Ovary (tissue), 9 donors: ENCODE measurements around the gene PCDHGA8. TPM values are rescaled to one million over a fixed set of nuclear protein-coding genes. Genes with fewer than 3 reads are reported as not detected.

Source experiments
- DNase-seq, 5 donors: peaks; one replicate each; pipeline ENCODE4 v3.0.0-alpha.2; 2019 to 2020
- H3K27ac ChIP-seq, 2 donors: fragments of 200-600 bp; one replicate each; pipeline versions ENCODE4 v1.5.1 to v1.8.0; 2019 to 2022
- H3K27me3 ChIP-seq: fragments of 200-600 bp; one replicate; pipeline ENCODE4 v1.8.0; 2022
- H3K36me3 ChIP-seq: fragments of 200-600 bp; sonication (generic); one replicate; pipeline ENCODE4 v1.5.1; 2019
- H3K4me1 ChIP-seq: one replicate; pipeline ENCODE4 v1.8.1; 2013; ENCODE audit warnings: mild to moderate bottlenecking, moderate library complexity; ENCODE audit not compliant: insufficient read depth
- H3K4me3 ChIP-seq: fragments of 200-600 bp; sonication (generic); one replicate; pipeline ENCODE4 v1.5.1; 2017
- H3K9me3 ChIP-seq, 2 donors: fragments of 200-600 bp in 1 of 2; sonication (generic) in 1 of 2; one replicate each; pipeline versions ENCODE4 v1.5.1 to v1.8.1; 2013 to 2019; ENCODE audit warnings: mild to moderate bottlenecking in 1 of 2, moderate library complexity in 1 of 2
- EP300 ChIP-seq: sonication (generic); formaldehyde crosslinking; IDR thresholded peaks from one replicate; pipeline ENCODE4 v1.6.1; 2017; ENCODE audit warnings: antibody characterized with exemption
- POLR2A ChIP-seq: fragments of 450-650 bp; IDR thresholded peaks from one replicate; pipeline ENCODE4 v1.6.1; 2017; ENCODE audit warnings: antibody characterized with exemption, mild to moderate bottlenecking, moderate library complexity
- WGBS, 3 donors: extraction: QIAGEN DNeasy Blood & Tissue Kit in 1 of 3; methylation state at CpG; one replicate each; pipeline versions ENCODE4 v1.1.5 to v1.1.7; 2013 to 2017; 5-methylcytosine and 5-hydroxymethylcytosine counted together
- intact Hi-C, 4 donors: fragments of 100-400 bp; cut with DNase I; formaldehyde crosslinking; loops; one replicate each; pipeline versions ENCODE4 v1.11.0 to v1.15.1; 2022 to 2023
- polyA plus RNA-seq, 2 donors: library from polyadenylated mRNA; stranded (reverse); fragments of 200-250 nt in 1 of 2; fragments of 350-450 nt in 1 of 2; fragmentation: Illumina TruSeq in 1 of 2; extraction: RNeasy Lipid Tissue Mini Kit (QIAGEN cat#74804) in 1 of 2; gene quantifications; one replicate each; pipeline ENCODE4 v1.2.3, GENCODE V29; 2013 to 2014
- total RNA-seq, 7 donors: library from RNA; depleted of rRNA in 2 of 7; stranded (reverse); fragments of >200 nt in 2 of 7; fragmentation: NEBNext Ultra II Directional in 3 of 7; extraction: Animal tissue kit (Norgen Biotek cat#: 25700) in 3 of 7; gene quantifications; one replicate each; pipeline versions ENCODE4 v1.1.0 to v1.2.4, GENCODE V29; 2016 to 2023
- TF ChIP-seq, protein P1 (sequence below), 3 donors: fragments of 450-650 bp in 2 of 3; fragments of 200-600 bp in 1 of 3; IDR thresholded peaks; one replicate each; pipeline versions ENCODE4 v1.5.1 to v1.8.0; 2016 to 2022; ENCODE audit warnings: antibody characterized with exemption in 3 of 3, mild to moderate bottlenecking in 1 of 3
- donor health status: DM: no; HTN: no; CAD: no; lungs with moderate emphysema.
- donor health status: DM: no; HTN: no; CAD: no.
- donor health status: Bipolar disorder and iron deficiency.
- donor health status: DM: yes; HTN: yes; CAD: no.
- donor health status: DM: no; HTN: no; CAD: no.
- donor health status: DM: yes; HTN: yes; CAD: no.

PCDHGA8 gene
- total and polyA plus RNA-seq, 9 donors: 0.37 to 7.6 (median 3.6) TPM

GRCh38 chr5:141360685-141361084, 31.7 kb upstream of the PCDHGA8 start:
- Histone ChIP-seq H3K4me1 (no peaks in the 10 kb centered on the region), H3K4me3 (no peak overlapping the region), H3K36me3 (no peaks in the 10 kb centered on the region), H3K27me3 (no peaks in the 10 kb centered on the region), H3K9me3 (peaks cover 7 to 64% of the 10 kb centered on the region in 2 donors), H3K27ac (no peak overlapping the region)
- no peak for DNase-seq
- intact Hi-C loops: no loop called here
- 31 to 43% (median 39%) methylated on average over 15 of the region's 15 CpGs for WGBS, 3 donors
- TF ChIP-seq, protein P1, sequence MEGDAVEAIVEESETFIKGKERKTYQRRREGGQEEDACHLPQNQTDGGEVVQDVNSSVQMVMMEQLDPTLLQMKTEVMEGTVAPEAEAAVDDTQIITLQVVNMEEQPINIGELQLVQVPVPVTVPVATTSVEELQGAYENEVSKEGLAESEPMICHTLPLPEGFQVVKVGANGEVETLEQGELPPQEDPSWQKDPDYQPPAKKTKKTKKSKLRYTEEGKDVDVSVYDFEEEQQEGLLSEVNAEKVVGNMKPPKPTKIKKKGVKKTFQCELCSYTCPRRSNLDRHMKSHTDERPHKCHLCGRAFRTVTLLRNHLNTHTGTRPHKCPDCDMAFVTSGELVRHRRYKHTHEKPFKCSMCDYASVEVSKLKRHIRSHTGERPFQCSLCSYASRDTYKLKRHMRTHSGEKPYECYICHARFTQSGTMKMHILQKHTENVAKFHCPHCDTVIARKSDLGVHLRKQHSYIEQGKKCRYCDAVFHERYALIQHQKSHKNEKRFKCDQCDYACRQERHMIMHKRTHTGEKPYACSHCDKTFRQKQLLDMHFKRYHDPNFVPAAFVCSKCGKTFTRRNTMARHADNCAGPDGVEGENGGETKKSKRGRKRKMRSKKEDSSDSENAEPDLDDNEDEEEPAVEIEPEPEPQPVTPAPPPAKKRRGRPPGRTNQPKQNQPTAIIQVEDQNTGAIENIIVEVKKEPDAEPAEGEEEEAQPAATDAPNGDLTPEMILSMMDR (IDR thresholded peaks at IDR 0.05): no peak
- TF ChIP-seq POLR2A (no peak), EP300 (no peak)

DNA sequence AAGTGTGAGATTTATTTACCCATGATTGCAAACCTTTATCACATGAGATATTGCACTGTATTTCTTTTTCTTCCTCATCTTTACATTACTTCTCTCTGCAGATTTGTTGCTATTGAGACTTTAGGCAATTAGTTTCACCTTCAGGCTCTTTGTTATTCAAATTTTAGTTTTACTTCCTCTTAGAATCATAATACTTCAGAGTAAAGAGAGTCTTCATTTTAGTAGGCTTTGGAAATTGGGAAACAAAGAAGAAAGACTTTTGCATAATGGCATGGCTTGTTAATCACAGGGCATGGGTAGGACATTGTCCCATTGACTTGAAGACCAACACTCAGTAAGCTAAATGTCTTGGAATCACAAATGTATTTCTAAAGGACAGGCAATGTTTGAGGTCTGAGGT, 29.7 kb upstream of the PCDHGA8 start:
- no peaks in the 10 kb centered on the region for H3K4me1 ChIP-seq
- DNase-seq: no peak
- intact Hi-C loops: no loop called here
- no peaks in the 10 kb centered on the region for H3K27me3 ChIP-seq
- no peak overlapping the region for H3K4me3 ChIP-seq
- TF ChIP-seq EP300 (no peak), POLR2A (no peak)
- TF ChIP-seq, protein P1 (IDR thresholded peaks at IDR 0.05): no peak
- H3K36me3 ChIP-seq: no peaks in the 10 kb centered on the region
- H3K27ac ChIP-seq: no peak overlapping the region
- peaks cover 0 to 56% of the 10 kb centered on the region in 2 donors for H3K9me3 ChIP-seq

- intact Hi-C loops: no loop called here
- H3K4me1 ChIP-seq: no peaks in the 10 kb centered on the region
- WGBS, 3 donors: 11 to 18% (median 16%) methylated on average over 34 of the region's 34 CpGs
- H3K27me3 ChIP-seq: no peaks in the 10 kb centered on the region
- H3K9me3 ChIP-seq: peaks cover 0 to 52% of the 10 kb centered on the region in 2 donors
- no peak for DNase-seq
- peak within 1 kb of the TSS; percentile 17 for H3K4me3 ChIP-seq
- H3K36me3 ChIP-seq: no peaks in the 10 kb centered on the region
- H3K27ac ChIP-seq: no peak within 1 kb of the TSS
- TF ChIP-seq, protein P1 (IDR thresholded peaks at IDR 0.05): no peak
- TF ChIP-seq EP300: no peak
- no peak for TF ChIP-seq POLR2A
Measured at GRCh38 chr5:141363952-141364660, 28.3 kb upstream of the PCDHGA8 start, which contains the start of gene PCDHGA5. Gene PCDHGA5, plus strand, starts transcription at chr5:141364162. Its CDS starts 169 bp downstream, at chr5:141364331.

DNA sequence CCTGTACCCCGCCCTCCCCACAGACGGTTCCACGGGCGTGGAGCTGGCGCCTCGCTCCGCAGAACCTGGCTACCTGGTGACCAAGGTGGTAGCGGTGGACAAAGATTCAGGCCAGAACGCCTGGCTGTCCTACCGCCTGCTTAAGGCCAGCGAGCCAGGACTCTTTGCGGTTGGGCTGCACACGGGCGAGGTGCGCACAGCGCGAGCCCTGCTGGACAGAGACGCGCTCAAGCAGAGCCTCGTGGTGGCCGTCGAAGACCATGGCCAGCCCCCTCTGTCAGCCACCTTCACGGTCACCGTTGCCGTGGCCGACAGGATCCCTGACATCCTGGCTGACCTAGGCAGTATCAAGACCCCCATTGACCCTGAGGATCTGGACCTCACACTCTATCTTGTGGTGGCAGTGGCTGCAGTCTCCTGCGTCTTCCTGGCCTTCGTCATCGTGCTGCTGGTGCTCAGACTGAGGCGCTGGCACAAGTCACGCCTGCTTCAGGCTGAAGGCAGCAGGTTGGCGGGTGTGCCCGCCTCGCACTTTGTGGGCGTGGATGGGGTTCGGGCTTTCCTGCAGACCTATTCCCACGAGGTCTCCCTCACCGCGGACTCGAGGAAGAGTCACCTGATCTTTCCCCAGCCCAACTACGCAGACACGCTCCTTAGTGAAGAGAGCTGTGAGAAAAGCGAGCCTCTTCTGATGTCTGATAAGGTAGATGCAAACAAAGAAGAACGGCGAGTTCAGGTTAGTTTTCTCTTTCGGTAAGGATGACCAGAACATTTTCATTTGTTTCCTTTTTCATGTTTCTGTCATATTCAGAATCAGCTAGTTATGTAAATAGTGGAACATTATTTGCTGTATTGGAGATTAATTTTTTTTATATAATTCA, 26.2 kb upstream of the PCDHGA8 start:
- TF ChIP-seq, protein P1 (IDR thresholded peaks at IDR 0.05): no peak
- no peak for TF ChIP-seq EP300
- no peak for TF ChIP-seq POLR2A
- no peaks in the 10 kb centered on the region for H3K36me3 ChIP-seq
- no peak overlapping the region for H3K27ac ChIP-seq
- 28 to 44% (median 29%) methylated on average over 36 to 46 of the region's 46 CpGs for WGBS, 3 donors
- no peak for DNase-seq
- intact Hi-C loops: no loop called here
- H3K4me1 ChIP-seq: no peaks in the 10 kb centered on the region
- no peak overlapping the region for H3K4me3 ChIP-seq
- peaks cover 0 to 53% of the 10 kb centered on the region in 2 donors for H3K9me3 ChIP-seq
- H3K27me3 ChIP-seq: no peaks in the 10 kb centered on the region
